NCI-H2171 (cell line): ENCODE results near the gene MMP11.

ENCODE experiments used
- DNase-seq: peaks from one replicate; lab custom pipeline; 2025; lab: John Stamatoyannopoulos, UW

MMP11 gene

GRCh38 chr22:23801238-23801821, 28.7 kb downstream of the MMP11 start:
- DNase-seq, result no peak

GRCh38 chr22:23801886-23802377, 29.3 kb downstream of the MMP11 start:
- no peak for DNase-seq

- no peak for DNase-seq
Observed at GRCh38 chr22:23803001-23803819, 30.6 kb downstream of the MMP11 start.

- no peak for DNase-seq
Observed at GRCh38 chr22:23804781-23805291, 32.2 kb downstream of the MMP11 start.

GRCh38 chr22:23806837-23807236, 34.2 kb downstream of the MMP11 start:
- no peak for DNase-seq

GRCh38 chr22:23812378-23812777, 39.7 kb downstream of the MMP11 start:
- no peak for DNase-seq

- DNase-seq, result no peak
Observed at GRCh38 chr22:23815541-23816155, 43.0 kb downstream of the MMP11 start.

- no peak for DNase-seq
Observed at GRCh38 chr22:23816156-23816976, 43.7 kb downstream of the MMP11 start.

GRCh38 chr22:23817146-23817545, 44.5 kb downstream of the MMP11 start:
- no peak for DNase-seq

- no peak for DNase-seq
Observed at GRCh38 chr22:23818541-23818940, 45.9 kb downstream of the MMP11 start.

GRCh38 chr22:23820748-23821211, 48.1 kb downstream of the MMP11 start:
- DNase-seq, result no peak

GRCh38 chr22:23822101-23822671, 49.5 kb downstream of the MMP11 start:
- DNase-seq, result no peak

GRCh38 chr22:23823331-23823791, 50.7 kb downstream of the MMP11 start:
- no peak for DNase-seq

GRCh38 chr22:23824476-23825245, 52.0 kb downstream of the MMP11 start:
- no peak for DNase-seq

GRCh38 chr22:23825246-23825905, 52.7 kb downstream of the MMP11 start:
- DNase-seq, result no peak

- DNase-seq, result no peak
Observed at GRCh38 chr22:23826510-23827350, 54.1 kb downstream of the MMP11 start.

GRCh38 chr22:23827351-23827995, 54.8 kb downstream of the MMP11 start:
- DNase-seq, result no peak
